Right lung (tissue), 5 donors: Measurements from ENCODE around the gene FBXO3. TPM values are rescaled to one million over a fixed set of nuclear protein-coding genes. Genes with fewer than 3 reads are reported as not detected.
A peak's percentile ranks its signal among the peaks of the same experiment; 100 is the strongest.

ENCODE experiments used
- DNase-seq, 2 donors: peaks; one replicate each; pipeline ENCODE4 v3.0.0-alpha.2; 2013
- polyA plus RNA-seq, 5 donors: library from polyadenylated mRNA; unstranded; fragments of 120-200 nt; gene quantifications; one replicate each; pipeline versions ENCODE4 v1.2.1 to v1.2.3, GENCODE V29; 2013; ENCODE audit warnings: inconsistent platforms in 1 of 5, low replicate concordance in 1 of 5; ENCODE audit not compliant: insufficient read length in 5 of 5, insufficient read depth in 1 of 5

FBXO3 gene
- polyA plus RNA-seq, 5 donors = 38.1 to 57.3 (median 55.9) TPM

- DNase-seq = no peak
Observed at GRCh38 chr11:33703234-33703633, 71.1 kb downstream of the FBXO3 start.

GRCh38 chr11:33701302-33702230, 72.8 kb downstream of the FBXO3 start:
- peak; percentile 61 to 66 for DNase-seq

- peak; percentile 98 to 99 for DNase-seq
Observed at GRCh38 chr11:33700502-33701271, 73.6 kb downstream of the FBXO3 start, which contains the start of gene C11orf91. C11orf91 (minus strand) TSS chr11:33700826; CDS start chr11:33700740, 86 bp downstream.

GRCh38 chr11:33700063-33700501, 74.2 kb downstream of the FBXO3 start:
- no peak for DNase-seq

GRCh38 chr11:33699515-33700062, 74.7 kb downstream of the FBXO3 start:
- no peak for DNase-seq

GRCh38 chr11:33698921-33699320, 75.4 kb downstream of the FBXO3 start:
- no peak for DNase-seq

- DNase-seq = no peak
Observed at GRCh38 chr11:33697997-33698396, 76.3 kb downstream of the FBXO3 start.

GRCh38 chr11:33696931-33697638, 77.2 kb downstream of the FBXO3 start:
- no peak for DNase-seq

GRCh38 chr11:33696411-33696810, 77.9 kb downstream of the FBXO3 start:
- no peak for DNase-seq

- no peak for DNase-seq
Observed at GRCh38 chr11:33695051-33695566, 79.2 kb downstream of the FBXO3 start.

GRCh38 chr11:33694346-33695050, 79.8 kb downstream of the FBXO3 start:
- DNase-seq = no peak

- no peak for DNase-seq
Observed at GRCh38 chr11:33692541-33692940, 81.8 kb downstream of the FBXO3 start.

- peak; percentile 85 to 91 for DNase-seq
Observed at GRCh38 chr11:33692013-33692504, 82.3 kb downstream of the FBXO3 start.

GRCh38 chr11:33691066-33691864, 83.1 kb downstream of the FBXO3 start:
- no peak for DNase-seq

Other genes starting within 250 kb of the FBXO3 start
- gene C11orf91, start 73.7 kb downstream of the FBXO3 start, polyA plus RNA-seq = not detected
- gene CD59, start 38.1 kb downstream of the FBXO3 start, polyA plus RNA-seq = 100 to 1,000 TPM; 180 to 265 (median 225) TPM
- gene LMO2, start 117.6 kb upstream of the FBXO3 start, polyA plus RNA-seq = 10 to 100 TPM; 34.0 to 50.1 (median 39.7) TPM